HG03039 (cell line): ENCODE data around the gene ZBTB39.
"Not testable (repeated sequence)": the region's sequence is repeated elsewhere in the genome, so short reads cannot be mapped to it uniquely, and the experiment has no call there.

Experiments used
- ATAC-seq: cut with Tn5 transposase; IDR thresholded peaks from one replicate; pipeline ENCODE4 v1.9.1; 2021; ENCODE audit warnings: mild to moderate bottlenecking, moderate library complexity; ENCODE audit not compliant: unreplicated experiment

ZBTB39 gene

GRCh38 chr12:57005980-57006808 is at the start of gene ZBTB39:
TSS of gene ZBTB39 (minus strand) at chr12:57006546. CDS start at chr12:57004917, 1,629 bp downstream.
- ATAC-seq, result peak; percentile 49

- no peak for ATAC-seq
Observed at GRCh38 chr12:57055824-57056223, 49.5 kb upstream of the ZBTB39 start.

- not testable (repeated sequence) for ATAC-seq
Observed at GRCh38 chr12:57053901-57054300, 47.6 kb upstream of the ZBTB39 start.

- not testable (repeated sequence) for ATAC-seq
Observed at GRCh38 chr12:57053146-57053545, 46.8 kb upstream of the ZBTB39 start.

GRCh38 chr12:57051011-57051410 is 44.7 kb upstream of the ZBTB39 start:
- no peak for ATAC-seq

GRCh38 chr12:57049890-57050289 is 43.5 kb upstream of the ZBTB39 start, which contains the start of gene MYO1A:
TSS of gene MYO1A (minus strand) at chr12:57050129. CDS start at chr12:57048323, 1,806 bp downstream.
- ATAC-seq, result no peak

GRCh38 chr12:57049119-57049446 is 42.7 kb upstream of the ZBTB39 start:
- no peak for ATAC-seq

GRCh38 chr12:57048423-57049118 is 42.2 kb upstream of the ZBTB39 start:
- no peak for ATAC-seq

- ATAC-seq, result no peak
Observed at GRCh38 chr12:57047981-57048380, 41.6 kb upstream of the ZBTB39 start.

GRCh38 chr12:57046947-57047890 is 40.9 kb upstream of the ZBTB39 start:
- no peak for ATAC-seq

GRCh38 chr12:57046086-57046791 is 39.9 kb upstream of the ZBTB39 start:
- no peak for ATAC-seq

- ATAC-seq, result no peak
Observed at GRCh38 chr12:57044889-57045288, 38.5 kb upstream of the ZBTB39 start.

- ATAC-seq, result no peak
Observed at GRCh38 chr12:57044468-57044867, 38.1 kb upstream of the ZBTB39 start.

- ATAC-seq, result no peak
Observed at GRCh38 chr12:57042695-57043094, 36.3 kb upstream of the ZBTB39 start.

GRCh38 chr12:57040750-57041149 is 34.4 kb upstream of the ZBTB39 start:
- no peak for ATAC-seq

- no peak for ATAC-seq
Observed at GRCh38 chr12:57040211-57040610, 33.9 kb upstream of the ZBTB39 start.

GRCh38 chr12:57039016-57039798 is 32.9 kb upstream of the ZBTB39 start:
- ATAC-seq, result no peak

GRCh38 chr12:57037264-57037663 is 30.9 kb upstream of the ZBTB39 start:
- no peak for ATAC-seq

GRCh38 chr12:57033431-57033830 is 27.1 kb upstream of the ZBTB39 start:
- no peak for ATAC-seq

GRCh38 chr12:57031789-57032188 is 25.4 kb upstream of the ZBTB39 start:
- no peak for ATAC-seq
